Mesendoderm (in vitro differentiated cells): Measurements from ENCODE around the gene KANSL1.
"Not testable (repeated sequence)": the region's sequence is repeated elsewhere in the genome, so short reads cannot be mapped to it uniquely, and the experiment has no call there.

Source experiments
- DNase-seq: peaks from one replicate; pipeline ENCODE4 v3.0.0; 2013
- H2AK5ac ChIP-seq: 2 replicates; pipeline ENCODE4 v1.6.1; 2013; ENCODE audit warnings: low read length, inconsistent platforms
- H2BK120ac ChIP-seq: 2 replicates; pipeline ENCODE4 v1.6.1; 2013; ENCODE audit warnings: low read depth, mild to moderate bottlenecking, low read length, moderate library complexity, mixed read lengths
- H2BK15ac ChIP-seq: replicated peaks from 2 replicates; pipeline ENCODE4 v1.6.1; 2013; ENCODE audit warnings: low read depth, mild to moderate bottlenecking, moderate library complexity
- H2BK5ac ChIP-seq: 2 replicates; pipeline ENCODE4 v1.6.1; 2013; ENCODE audit warnings: low read length, inconsistent platforms
- H3K18ac ChIP-seq: 2 replicates; pipeline ENCODE4 v1.6.1; 2013; ENCODE audit warnings: mild to moderate bottlenecking, low read length, mixed read lengths
- H3K23ac ChIP-seq: one replicate; pipeline ENCODE4 v1.6.1; 2013; ENCODE audit warnings: low read length
- H3K27ac ChIP-seq: 2 replicates; pipeline ENCODE4 v1.5.1; 2013; ENCODE audit warnings: low read depth, mild to moderate bottlenecking, inconsistent platforms, low read length, moderate library complexity
- H3K27me3 ChIP-seq: 2 replicates; pipeline ENCODE4 v1.6.1; 2013; ENCODE audit warnings: low read length, control low read depth, mild to moderate bottlenecking, inconsistent platforms; ENCODE audit not compliant: insufficient read depth, poor library complexity
- H3K36me3 ChIP-seq: 2 replicates; pipeline ENCODE4 v1.6.1; 2013; ENCODE audit warnings: low read length, inconsistent platforms; ENCODE audit not compliant: control insufficient read depth, insufficient read depth
- H3K4ac ChIP-seq: one replicate; pipeline ENCODE4 v1.6.1; 2013; ENCODE audit warnings: low read depth, mild to moderate bottlenecking, low read length, moderate library complexity
- H3K4me1 ChIP-seq: 2 replicates; pipeline ENCODE4 v1.6.1; 2013; ENCODE audit warnings: low read depth, low read length, inconsistent platforms; ENCODE audit not compliant: control insufficient read depth
- H3K4me2 ChIP-seq: 2 replicates; pipeline ENCODE4 v1.6.1; 2013; ENCODE audit warnings: low read length
- H3K4me3 ChIP-seq: 2 replicates; pipeline ENCODE4 v1.5.1; 2013; ENCODE audit warnings: mild to moderate bottlenecking, low read length
- H3K56ac ChIP-seq: one replicate; pipeline ENCODE4 v1.6.1; 2013; ENCODE audit warnings: low read length
- H3K79me1 ChIP-seq: 2 replicates; pipeline ENCODE4 v1.6.1; 2013; ENCODE audit warnings: low read length, inconsistent platforms
- H3K79me2 ChIP-seq: 2 replicates; pipeline ENCODE4 v1.6.1; 2013; ENCODE audit warnings: mild to moderate bottlenecking, low read length; ENCODE audit not compliant: control insufficient read depth, insufficient read depth
- H3K9ac ChIP-seq: 2 replicates; pipeline ENCODE4 v1.6.1; 2013; ENCODE audit warnings: low read length, inconsistent platforms
- H4K5ac ChIP-seq: one replicate; pipeline ENCODE4 v1.6.1; 2013; ENCODE audit warnings: low read length
- H4K8ac ChIP-seq: one replicate; pipeline ENCODE4 v1.6.1; 2013; ENCODE audit warnings: low read depth, mild to moderate bottlenecking, control low read depth, low read length, moderate library complexity
- WGBS: extraction: QIAGEN DNeasy Blood & Tissue Kit; methylation state at CpG from one replicate; pipeline ENCODE4 v1.1.7; 2013; ENCODE audit warnings: low lambda C conversion rate, missing lambda C conversion rate; ENCODE audit not compliant: insufficient coverage; ENCODE audit errors: extremely low coverage; 5-methylcytosine and 5-hydroxymethylcytosine counted together

KANSL1 gene

GRCh38 chr17:46097497-46097896 is 95.7 kb downstream of the KANSL1 start:
- Histone ChIP-seq H4K8ac (no peak overlapping the region), H3K4me2 (no peak overlapping the region), H3K27ac (no peak overlapping the region), H3K18ac (no peak overlapping the region), H3K27me3 (no peaks in the 10 kb centered on the region), H3K79me1 (peaks cover 7% of the 10 kb centered on the region), H3K36me3 (no peaks in the 10 kb centered on the region), H2AK5ac (no peak overlapping the region), H3K4ac (no peak overlapping the region), H2BK5ac (no peak overlapping the region), H3K23ac (no peak overlapping the region), H3K56ac (no peak overlapping the region), H2BK120ac (no peak overlapping the region), H4K5ac (no peak overlapping the region), H2BK15ac (no peak overlapping the region), H3K9ac (no peak overlapping the region), H3K79me2 (peaks cover 52% of the 10 kb centered on the region), H3K4me3 (no peak overlapping the region), H3K4me1 (peaks cover 2% of the 10 kb centered on the region)
- no CpG with 5 or more reads among the region's 1 CpG for WGBS
- no peak for DNase-seq

- Histone ChIP-seq H3K4me1 (no peaks in the 10 kb centered on the region), H3K4me3 (no peak overlapping the region), H3K79me2 (peaks cover 43% of the 10 kb centered on the region), H3K4ac (no peak overlapping the region), H3K36me3 (no peaks in the 10 kb centered on the region), H4K5ac (no peak overlapping the region), H3K27ac (no peak overlapping the region), H3K56ac (no peak overlapping the region), H3K27me3 (no peaks in the 10 kb centered on the region), H2BK120ac (no peak overlapping the region), H2AK5ac (no peak overlapping the region), H4K8ac (no peak overlapping the region), H3K79me1 (peaks cover 11% of the 10 kb centered on the region), H2BK5ac (no peak overlapping the region), H3K18ac (no peak overlapping the region), H3K23ac (no peak overlapping the region), H2BK15ac (no peak overlapping the region), H3K4me2 (no peak overlapping the region), H3K9ac (no peak overlapping the region)
- no peak for DNase-seq
These were observed 100.2 kb downstream of the KANSL1 start for GRCh38 chr17:46092991-46093390.

DNA sequence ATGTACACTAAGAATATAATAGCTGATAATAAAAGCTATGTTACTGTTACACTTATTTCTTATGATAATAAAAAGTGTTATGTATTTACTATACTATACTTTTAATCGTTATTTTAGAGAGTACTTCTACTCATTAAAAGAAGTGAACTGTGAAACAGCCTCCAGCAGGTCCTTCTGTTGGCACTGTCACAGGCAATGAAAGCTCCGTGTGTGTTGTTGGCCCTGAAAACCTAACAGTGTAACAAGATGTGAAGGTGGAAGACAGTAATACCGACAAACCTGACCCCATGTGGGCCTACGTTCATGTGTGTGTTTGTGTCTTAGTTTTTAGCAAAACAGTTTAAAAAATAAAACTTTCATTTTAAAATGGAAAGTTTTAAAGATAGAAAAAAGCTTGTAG is 102.4 kb downstream of the KANSL1 start:
- no peak overlapping the region for H3K27ac ChIP-seq
- no peak overlapping the region for H2BK5ac ChIP-seq
- no peak overlapping the region for H3K9ac ChIP-seq
- H2BK15ac ChIP-seq, result no peak overlapping the region
- no peak overlapping the region for H2BK120ac ChIP-seq
- no peak overlapping the region for H3K18ac ChIP-seq
- H3K23ac ChIP-seq, result no peak overlapping the region
- H3K27me3 ChIP-seq, result no peaks in the 10 kb centered on the region
- peaks cover 47% of the 10 kb centered on the region for H3K79me2 ChIP-seq
- no peak overlapping the region for H4K5ac ChIP-seq
- no peaks in the 10 kb centered on the region for H3K4me1 ChIP-seq
- WGBS, result no CpG with 5 or more reads among the region's 4 CpGs
- DNase-seq, result no peak
- no peak overlapping the region for H3K56ac ChIP-seq
- H2AK5ac ChIP-seq, result no peak overlapping the region
- H3K36me3 ChIP-seq, result no peaks in the 10 kb centered on the region
- H3K4me3 ChIP-seq, result no peak overlapping the region
- no peak overlapping the region for H3K4ac ChIP-seq
- peaks cover 16% of the 10 kb centered on the region for H3K79me1 ChIP-seq
- no peak overlapping the region for H3K4me2 ChIP-seq
- H4K8ac ChIP-seq, result no peak overlapping the region

DNA sequence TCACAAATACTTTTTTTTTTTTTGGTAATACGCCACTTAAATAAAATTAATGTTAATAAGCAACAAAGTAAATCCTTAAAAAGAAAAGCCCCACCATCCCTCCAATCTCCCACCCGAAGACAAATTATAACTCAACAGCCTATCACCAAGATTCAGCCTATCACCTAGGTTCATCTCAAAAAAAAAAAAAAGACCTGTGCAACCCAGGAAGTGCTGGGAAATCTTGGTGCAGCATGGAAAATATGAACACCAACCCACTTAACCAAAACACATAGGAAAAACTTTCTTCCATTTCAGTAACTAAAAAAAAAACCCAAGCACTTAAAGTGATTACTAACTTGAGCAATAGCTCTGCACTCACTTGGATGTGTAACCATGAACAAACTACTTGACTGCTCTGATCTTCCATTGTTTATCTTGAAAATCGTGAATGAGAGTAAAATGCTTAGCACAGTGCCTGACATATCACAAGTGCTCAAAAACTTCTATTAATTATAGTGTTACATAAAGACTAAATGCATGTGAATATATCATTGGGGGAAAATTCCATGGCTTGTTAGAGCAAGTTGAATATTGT is 103.8 kb downstream of the KANSL1 start:
- H4K8ac ChIP-seq, result no peak overlapping the region
- H3K27me3 ChIP-seq, result no peaks in the 10 kb centered on the region
- H3K4me2 ChIP-seq, result no peak overlapping the region
- H3K9ac ChIP-seq, result no peak overlapping the region
- WGBS, result no CpG with 5 or more reads among the region's 3 CpGs
- H2AK5ac ChIP-seq, result no peak overlapping the region
- no peak for DNase-seq
- H3K56ac ChIP-seq, result no peak overlapping the region
- no peak overlapping the region for H2BK120ac ChIP-seq
- H3K79me2 ChIP-seq, result peaks cover 50% of the 10 kb centered on the region
- H3K27ac ChIP-seq, result no peak overlapping the region
- peaks cover 15% of the 10 kb centered on the region for H3K79me1 ChIP-seq
- H4K5ac ChIP-seq, result no peak overlapping the region
- no peak overlapping the region for H3K4ac ChIP-seq
- H3K4me1 ChIP-seq, result no peaks in the 10 kb centered on the region
- H2BK5ac ChIP-seq, result no peak overlapping the region
- H3K23ac ChIP-seq, result no peak overlapping the region
- no peaks in the 10 kb centered on the region for H3K36me3 ChIP-seq
- no peak overlapping the region for H3K4me3 ChIP-seq
- H2BK15ac ChIP-seq, result no peak overlapping the region
- H3K18ac ChIP-seq, result no peak overlapping the region

GRCh38 chr17:46088595-46088994 is 104.6 kb downstream of the KANSL1 start:
- Histone ChIP-seq H3K9ac (no peak overlapping the region), H3K27ac (no peak overlapping the region), H3K23ac (no peak overlapping the region), H3K79me2 (peaks cover 46% of the 10 kb centered on the region), H2BK15ac (no peak overlapping the region), H3K4me1 (no peaks in the 10 kb centered on the region), H3K27me3 (no peaks in the 10 kb centered on the region), H3K4ac (no peak overlapping the region), H3K18ac (no peak overlapping the region), H4K8ac (no peak overlapping the region), H2AK5ac (no peak overlapping the region), H3K56ac (no peak overlapping the region), H3K4me3 (no peak overlapping the region), H3K36me3 (no peaks in the 10 kb centered on the region), H2BK5ac (no peak overlapping the region), H3K79me1 (peaks cover 12% of the 10 kb centered on the region), H3K4me2 (no peak overlapping the region), H2BK120ac (no peak overlapping the region), H4K5ac (no peak overlapping the region)
- WGBS, result no CpG with 5 or more reads among the region's 2 CpGs
- no peak for DNase-seq

DNA sequence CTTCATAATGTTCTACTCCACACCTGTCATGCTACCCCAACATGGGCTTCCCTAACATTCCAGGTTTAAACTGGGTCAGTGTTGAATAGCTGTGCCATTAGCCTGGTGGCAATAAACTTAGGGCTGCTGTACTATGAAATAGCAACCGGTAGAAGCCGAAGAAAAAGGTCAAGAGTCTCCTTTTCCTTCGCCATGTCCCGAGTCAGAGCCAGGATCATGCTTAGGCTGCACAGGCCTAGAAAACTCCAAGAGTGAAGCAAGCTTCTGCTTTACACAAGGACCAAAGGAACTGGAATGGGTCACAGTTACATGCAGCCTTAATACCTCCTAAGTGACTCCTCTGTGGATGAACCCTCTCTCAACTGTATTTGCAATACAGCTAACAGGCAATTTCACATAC is 105.4 kb downstream of the KANSL1 start:
- not testable (repeated sequence) for H3K23ac ChIP-seq, H3K27me3 ChIP-seq, H3K18ac ChIP-seq, H3K27ac ChIP-seq, H3K9ac ChIP-seq, H2AK5ac ChIP-seq, H4K5ac ChIP-seq, H3K36me3 ChIP-seq, H2BK5ac ChIP-seq, H3K56ac ChIP-seq, H3K4ac ChIP-seq, H3K4me1 ChIP-seq, H3K4me2 ChIP-seq, DNase-seq, H2BK120ac ChIP-seq, H4K8ac ChIP-seq, H3K4me3 ChIP-seq, H2BK15ac ChIP-seq
- peaks cover 50% of the 10 kb centered on the region for H3K79me2 ChIP-seq
- H3K79me1 ChIP-seq, result peaks cover 14% of the 10 kb centered on the region
- no CpG with 5 or more reads among the region's 4 CpGs for WGBS
